ENCODE results near the gene AFDN.

- TF ChIP-seq CTCF (conservative IDR thresholded peaks at IDR 0.05 in 1 of 2, IDR thresholded peaks at IDR 0.05 in 1 of 2; ENCODE audit: extremely low read depth in 1 of 2, insufficient read depth in 1 of 2, low read depth in 1 of 2, low read length in 2 of 2) (no peak), EZH2 (IDR thresholded peaks at IDR 0.05; ENCODE audit: borderline replicate concordance, low read length) (no peak)
These were observed 11.3 kb upstream of the AFDN start for GRCh38 chr6:167815296-167815980.
